Measurements from ENCODE around the gene ASAP3.

The ASAP3 gene

GRCh38 chr1:23422941-23423340 lies 61.0 kb downstream of the ASAP3 start:
- no peak for DNase-seq (ENCODE audit: low read depth)

GRCh38 chr1:23422241-23422877 lies 61.6 kb downstream of the ASAP3 start:
- no peak for DNase-seq (ENCODE audit: low read depth)

DNA sequence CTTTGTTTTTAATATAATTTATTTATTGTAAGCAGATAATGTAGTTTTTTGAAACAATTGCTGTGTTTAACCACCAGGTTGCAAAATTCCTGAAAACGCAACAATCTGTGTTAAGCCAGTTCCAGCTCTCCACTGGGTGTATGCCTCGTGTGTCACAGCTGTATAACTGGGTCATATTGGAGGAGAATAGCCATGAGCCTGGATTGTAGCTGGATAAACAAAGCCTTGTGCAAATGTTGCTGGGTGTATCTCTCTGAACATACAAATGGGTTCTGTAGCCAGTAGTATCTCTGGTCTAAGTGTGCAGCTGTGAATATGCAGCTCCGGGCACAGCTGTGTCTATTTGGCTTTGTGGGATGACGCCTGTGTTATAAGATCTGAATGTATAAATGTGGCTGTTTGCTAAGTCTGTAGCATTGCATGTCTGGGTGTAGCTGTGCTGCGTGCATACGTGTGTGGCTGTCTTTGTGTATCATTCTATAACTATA lies 62.2 kb downstream of the ASAP3 start:
- DNase-seq (ENCODE audit: low read depth) = no peak

GRCh38 chr1:23421343-23421742 lies 62.6 kb downstream of the ASAP3 start:
- no peak for DNase-seq (ENCODE audit: low read depth)

DNA sequence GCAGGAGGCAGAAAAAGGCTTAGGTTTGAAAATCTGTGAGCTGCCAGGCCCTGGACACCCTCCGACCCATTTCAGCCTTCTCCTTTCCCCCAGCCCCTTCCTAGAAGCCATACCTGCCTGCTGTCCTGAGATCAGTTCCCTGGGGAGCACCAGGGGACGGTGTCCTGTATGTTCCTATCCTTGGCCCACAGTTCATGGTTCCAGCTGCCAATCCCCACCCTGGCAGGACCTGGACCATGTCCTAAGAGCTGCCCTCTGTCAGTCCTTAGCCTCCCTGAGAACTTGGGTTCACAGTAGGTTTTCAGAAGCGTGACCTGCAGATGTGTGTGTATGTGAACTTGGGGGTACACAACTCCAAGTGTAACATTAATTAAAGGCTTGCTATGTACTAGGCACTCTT lies 63.2 kb downstream of the ASAP3 start:
- DNase-seq (ENCODE audit: low read depth) = no peak

DNA sequence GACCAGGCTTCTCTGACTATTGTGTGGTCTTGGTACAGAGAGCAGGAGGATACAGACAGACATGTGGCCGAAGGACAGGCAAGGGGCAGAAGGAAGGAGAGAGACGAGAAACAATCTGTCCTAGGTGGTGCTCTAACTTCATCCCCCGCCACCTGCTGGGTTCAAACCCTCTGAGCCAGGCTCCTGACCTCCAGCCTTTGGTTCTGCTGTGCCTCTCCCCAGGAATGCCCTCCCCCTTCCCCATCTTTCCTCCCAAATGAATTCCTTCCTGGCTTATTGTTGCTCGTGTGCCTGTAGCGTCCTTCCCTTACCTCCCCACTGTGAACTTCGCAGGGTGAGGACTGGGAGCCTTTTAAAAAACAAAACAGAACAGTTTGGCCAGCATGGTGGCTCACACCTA lies 64.8 kb downstream of the ASAP3 start:
- no peak for DNase-seq (ENCODE audit: low read depth)

GRCh38 chr1:23417570-23417969 lies 66.4 kb downstream of the ASAP3 start:
- no peak for DNase-seq (ENCODE audit: low read depth)

- DNase-seq (ENCODE audit: low read depth) = no peak
Observed at GRCh38 chr1:23416964-23417363, 67.0 kb downstream of the ASAP3 start.

- no peak for DNase-seq (ENCODE audit: low read depth)
Observed at GRCh38 chr1:23408797-23409290, 75.1 kb downstream of the ASAP3 start.

GRCh38 chr1:23407016-23407630 lies 76.9 kb downstream of the ASAP3 start:
- DNase-seq (ENCODE audit: low read depth) = no peak

GRCh38 chr1:23405946-23406345 lies 78.0 kb downstream of the ASAP3 start:
- DNase-seq (ENCODE audit: low read depth) = no peak

DNA sequence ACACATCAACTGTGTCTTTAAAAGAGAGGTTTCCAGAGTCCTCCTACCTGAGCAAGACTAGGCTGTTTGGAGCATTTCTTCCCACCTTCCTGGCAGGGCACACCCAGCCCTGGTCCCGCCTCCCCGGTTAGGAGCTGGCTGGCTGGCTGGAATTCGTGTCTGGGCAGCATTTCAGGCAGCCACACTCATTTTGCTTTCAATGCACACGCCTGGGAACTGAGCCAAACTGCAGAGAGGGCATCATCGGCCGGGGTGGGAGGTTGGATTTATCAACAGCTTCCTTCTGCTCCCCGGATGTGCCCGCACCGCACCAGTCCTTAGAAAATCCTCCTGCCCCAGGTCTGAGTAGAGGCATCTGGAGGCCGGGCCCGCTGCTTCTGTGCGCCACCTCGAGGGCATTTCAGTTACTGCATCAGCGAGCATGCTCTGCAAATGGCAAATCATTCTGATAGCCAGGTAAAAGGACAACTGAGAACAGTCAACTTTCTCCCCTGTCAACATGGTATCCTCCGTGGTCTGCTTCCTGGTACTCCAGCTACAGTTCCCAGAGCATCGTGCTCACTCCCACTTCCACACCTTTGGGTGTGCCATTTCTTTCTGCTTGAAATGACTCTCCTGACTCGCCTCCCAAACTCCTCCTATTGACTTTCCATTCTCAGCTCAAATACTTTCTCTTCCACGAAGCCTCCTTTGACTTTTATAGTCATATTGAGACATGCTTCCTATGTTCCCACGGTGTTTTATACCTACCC lies 80.1 kb downstream of the ASAP3 start:
- DNase-seq (ENCODE audit: low read depth) = peak; percentile 70

GRCh38 chr1:23403355-23403734 lies 80.6 kb downstream of the ASAP3 start:
- DNase-seq (ENCODE audit: low read depth) = no peak

DNA sequence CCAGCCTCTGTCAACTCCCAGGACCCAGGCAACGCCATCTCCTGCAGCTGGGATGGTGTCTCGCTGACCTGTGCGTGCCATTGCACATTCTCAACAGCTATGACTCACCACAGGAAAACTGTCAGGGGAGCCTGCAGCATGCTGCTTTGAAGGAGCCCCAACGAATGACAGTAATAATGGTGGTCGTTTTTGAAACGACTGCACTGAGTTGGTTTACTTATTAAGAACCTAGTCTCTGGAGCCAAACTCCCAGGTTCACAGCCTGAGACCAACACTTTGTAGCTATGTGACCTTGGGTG lies 81.0 kb downstream of the ASAP3 start:
- DNase-seq (ENCODE audit: low read depth) = no peak

- DNase-seq (ENCODE audit: low read depth) = no peak
Observed at GRCh38 chr1:23402286-23403037, 81.5 kb downstream of the ASAP3 start.

GRCh38 chr1:23401313-23401712 lies 82.7 kb downstream of the ASAP3 start:
- DNase-seq (ENCODE audit: low read depth) = no peak

DNA sequence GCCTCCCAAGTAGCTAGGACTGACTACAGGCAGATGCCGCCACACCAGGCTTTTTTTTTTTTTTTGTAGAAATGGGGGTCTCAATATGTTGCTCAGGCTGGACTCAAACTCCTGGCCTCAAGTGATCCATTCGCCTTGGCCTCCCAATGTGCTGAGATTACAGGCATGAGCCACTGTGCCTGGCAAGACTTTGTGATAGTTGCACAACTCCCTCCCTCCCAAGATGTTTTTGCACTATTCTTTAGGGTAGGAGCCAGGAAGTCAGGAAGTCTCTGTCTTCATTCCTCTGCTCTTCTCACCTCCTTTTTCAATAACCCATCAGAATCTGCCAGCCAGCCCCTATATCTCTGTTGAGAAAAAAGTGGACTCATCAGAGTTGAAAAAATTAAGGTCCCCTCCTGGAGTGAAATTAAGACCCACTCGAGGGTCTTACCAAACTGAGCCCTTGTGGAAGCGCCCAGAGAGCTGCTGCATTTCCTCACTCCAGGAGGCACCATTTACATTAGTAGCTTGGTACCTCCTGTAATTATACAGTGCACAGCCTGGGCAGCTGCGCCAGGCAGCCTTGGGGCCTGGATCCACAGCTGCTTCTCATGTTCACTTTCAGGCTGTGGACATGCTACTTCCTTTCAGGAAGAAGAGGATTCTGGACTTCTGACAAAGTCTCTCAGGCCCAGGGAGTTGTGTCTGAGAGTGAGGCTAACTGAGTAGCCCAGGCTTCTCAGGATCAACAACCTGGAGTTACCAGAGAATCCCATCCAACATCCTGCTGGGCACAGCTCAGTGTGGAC lies 83.5 kb downstream of the ASAP3 start:
- no peak for DNase-seq (ENCODE audit: low read depth)

GRCh38 chr1:23399229-23399628 lies 84.8 kb downstream of the ASAP3 start:
- DNase-seq (ENCODE audit: low read depth) = no peak

GRCh38 chr1:23397908-23398307 lies 86.1 kb downstream of the ASAP3 start:
- DNase-seq (ENCODE audit: low read depth) = no peak

DNA sequence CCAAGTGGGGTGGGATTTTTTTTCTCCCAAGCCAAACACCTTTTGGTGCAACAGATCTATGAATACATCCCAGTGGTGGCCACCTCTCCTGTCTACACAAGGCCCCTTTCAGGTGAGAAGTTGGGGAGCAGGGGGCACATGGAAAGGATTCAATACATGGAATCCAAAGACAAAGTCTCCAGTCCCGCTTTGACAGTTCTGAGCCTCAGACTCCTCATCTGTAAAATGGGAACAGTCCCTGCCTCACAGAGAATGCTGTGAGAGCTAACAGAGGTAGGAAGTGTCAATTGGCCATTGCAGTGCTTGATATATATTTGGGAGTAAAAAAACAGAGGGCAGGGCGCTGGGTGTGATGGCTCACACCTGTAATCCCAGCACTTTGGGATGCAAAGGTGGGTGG lies 87.6 kb downstream of the ASAP3 start:
- DNase-seq (ENCODE audit: low read depth) = no peak

GRCh38 chr1:23395849-23396248 lies 88.1 kb downstream of the ASAP3 start:
- no peak for DNase-seq (ENCODE audit: low read depth)

Data from stimulated activated CD8-positive, alpha-beta memory T cell treated with anti-CD3 and anti-CD28 coated beads, Interleukin-15, amount 100 ng/mL, for 24 hours (primary cell).